SK-N-SH (cell line): ENCODE data around the gene NOP9. TPM values are rescaled to one million over a fixed set of nuclear protein-coding genes. Genes with fewer than 3 reads are reported as not detected.

Experiments
- CTCF ChIA-PET: fragments of 300-600, 350-600 bp; formaldehyde crosslinking; extraction: SDS; loops from one replicate; lab custom pipeline; 2021; lab: Yijun Ruan, JAX
- POLR2A ChIA-PET: fragments of 350-600 bp; sonication (Branson Sonifier 250); formaldehyde crosslinking; extraction: SDS; loops from one replicate; lab custom pipeline; 2020; ENCODE audit warnings: antibody characterized with exemption, inconsistent platforms; lab: Yijun Ruan, JAX
- DNase-seq: peaks from one replicate; pipeline ENCODE4 v3.0.0; 2012
- H2AFZ ChIP-seq: fragments of 200-600 bp; sonication (generic); 2 replicates; pipeline ENCODE4 v1.8.1; 2016; ENCODE audit warnings: antibody characterized with exemption, mild to moderate bottlenecking, low read depth
- H3F3A ChIP-seq: fragments of 200-600 bp; sonication (generic); replicated peaks from 2 replicates; pipeline ENCODE3; 2016; ENCODE audit warnings: antibody characterized with exemption, mild to moderate bottlenecking; ENCODE audit not compliant: insufficient read depth
- H3K27ac ChIP-seq, 2 experiments: fragments of 200-500 bp in 1 of 2; fragments of 200-600 bp in 1 of 2; sonication (Bioruptor generic) in 1 of 2; sonication (generic), shearing (Covaris generic) in 1 of 2; 2 replicates each; pipeline versions ENCODE4 v1.5.1 to v1.6.1; 2014 to 2016; ENCODE audit warnings: low read depth in 2 of 2, inconsistent platforms in 1 of 2, low read length in 1 of 2, mild to moderate bottlenecking in 1 of 2, mixed read lengths in 1 of 2
- H3K27me3 ChIP-seq: fragments of 200-600 bp; sonication (generic), shearing (Covaris generic); 2 replicates; pipeline ENCODE4 v1.6.1; 2016; ENCODE audit warnings: mixed run types; ENCODE audit not compliant: insufficient read depth
- H3K36me3 ChIP-seq, 2 experiments: fragments of 200-500 bp in 1 of 2; fragments of 200-600 bp in 1 of 2; sonication (Bioruptor generic) in 1 of 2; sonication (generic) in 1 of 2; replicated peaks in 1 of 2; 2 replicates each; pipeline versions ENCODE3 to v1.5.1; 2014 to 2016; ENCODE audit warnings: low read length in 1 of 2, mild to moderate bottlenecking in 1 of 2; ENCODE audit not compliant: insufficient read depth in 2 of 2, control insufficient read depth in 1 of 2
- H3K4me1 ChIP-seq, 2 experiments: fragments of 200-500 bp in 1 of 2; fragments of 200-600 bp in 1 of 2; sonication (Bioruptor generic) in 1 of 2; sonication (generic), shearing (Covaris generic) in 1 of 2; 2 replicates each; pipeline versions ENCODE4 v1.5.1 to v1.6.1; 2014 to 2016; ENCODE audit warnings: low read depth in 1 of 2, low read length in 1 of 2, mixed run types in 1 of 2; ENCODE audit not compliant: insufficient read depth in 2 of 2, control insufficient read depth in 1 of 2
- H3K4me2 ChIP-seq: fragments of 200-600 bp; sonication (generic), shearing (Covaris generic); 2 replicates; pipeline ENCODE4 v1.6.1; 2017; ENCODE audit warnings: mixed run types
- H3K4me3 ChIP-seq, 2 experiments: fragments of 200-500 bp in 1 of 2; fragments of 200-600 bp in 1 of 2; sonication (Bioruptor generic) in 1 of 2; sonication (generic), shearing (Covaris generic) in 1 of 2; 2 replicates each; pipeline versions ENCODE4 v1.5.1 to v1.8.1; 2014 to 2016; ENCODE audit warnings: low read depth in 2 of 2, inconsistent platforms in 1 of 2, low read length in 1 of 2, mild to moderate bottlenecking in 1 of 2, mixed read lengths in 1 of 2, moderate library complexity in 1 of 2
- H3K79me2 ChIP-seq: fragments of 200-600 bp; sonication (generic); 2 replicates; pipeline ENCODE4 v1.8.1; 2017; ENCODE audit warnings: mild to moderate bottlenecking; ENCODE audit not compliant: insufficient read depth
- H3K9ac ChIP-seq: fragments of 200-600 bp; sonication (generic); 2 replicates; pipeline ENCODE4 v1.6.1; 2017; ENCODE audit warnings: mixed run types
- H3K9me2 ChIP-seq: fragments of 200-600 bp; sonication (generic); 2 replicates; pipeline ENCODE4 v1.6.1; 2017; ENCODE audit warnings: mixed run types
- H3K9me3 ChIP-seq: fragments of 200-600 bp; sonication (generic); 2 replicates; pipeline ENCODE4 v1.6.1; 2017; ENCODE audit warnings: mixed run types, mild to moderate bottlenecking, moderate library complexity
- H4K20me1 ChIP-seq: fragments of 200-600 bp; sonication (generic); 2 replicates; pipeline ENCODE4 v1.6.1; 2017; ENCODE audit warnings: mild to moderate bottlenecking, mixed run types; ENCODE audit not compliant: insufficient read depth
- ELF1 ChIP-seq: IDR thresholded peaks from 2 replicates; pipeline ENCODE4 v1.4.0; 2012
- EP300 ChIP-seq, 2 experiments: IDR thresholded peaks; 2 replicates each; pipeline versions ENCODE4 v1.4.0 to v1.6.1; 2012; ENCODE audit warnings: borderline replicate concordance in 1 of 2, low read depth in 1 of 2, low read length in 1 of 2
- FOXM1 ChIP-seq: IDR thresholded peaks from 2 replicates; pipeline ENCODE4 v1.4.0; 2012; ENCODE audit warnings: low read depth, mild to moderate bottlenecking
- GATA2 ChIP-seq: sonication (generic); formaldehyde crosslinking; IDR thresholded peaks from 2 replicates; pipeline ENCODE4 v1.5.0; 2020; ENCODE audit warnings: mild to moderate bottlenecking, missing genetic modification reagents
- JUND ChIP-seq: IDR thresholded peaks from 2 replicates; pipeline ENCODE4 v1.4.0; 2012
- MEF2A ChIP-seq: IDR thresholded peaks from 2 replicates; pipeline ENCODE4 v1.4.0; 2012; ENCODE audit warnings: low read depth, borderline replicate concordance
- MXI1 ChIP-seq: IDR thresholded peaks from 2 replicates; pipeline ENCODE4 v1.6.1; 2012; ENCODE audit warnings: mild to moderate bottlenecking, low read depth, low read length, improper control_type of control experiment
- NFIC ChIP-seq: IDR thresholded peaks from 2 replicates; pipeline ENCODE4 v1.4.0; 2012; ENCODE audit warnings: borderline replicate concordance
- RAD21 ChIP-seq: IDR thresholded peaks from 2 replicates; pipeline ENCODE4 v1.6.1; 2012; ENCODE audit warnings: mild to moderate bottlenecking, low read length
- RCOR1 ChIP-seq: fragments of 150-350 bp; IDR thresholded peaks from 2 replicates; pipeline ENCODE4 v1.6.1; 2017; ENCODE audit warnings: antibody characterized with exemption, low read length
- RFX5 ChIP-seq: IDR thresholded peaks from 2 replicates; pipeline ENCODE4 v1.6.1; 2012; ENCODE audit warnings: mild to moderate bottlenecking, improper control_type of control experiment, low read length
- RXRA ChIP-seq: IDR thresholded peaks from 2 replicates; pipeline ENCODE4 v1.4.0; 2012; ENCODE audit warnings: low read depth, mild to moderate bottlenecking, borderline replicate concordance
- YY1 ChIP-seq: IDR thresholded peaks from 2 replicates; pipeline ENCODE4 v1.4.0; 2012; ENCODE audit warnings: low read depth, mild to moderate bottlenecking
- WGBS: methylation state at CpG from one replicate; pipeline ENCODE4 v1.1.6; 2017; ENCODE audit warnings: low lambda C conversion rate; 5-methylcytosine and 5-hydroxymethylcytosine counted together
- polyA plus RNA-seq, 3 experiments: library from polyadenylated mRNA; depleted of rRNA; stranded (reverse); fragments of >200 nt; gene quantifications; 2 replicates each; pipeline ENCODE4 v1.2.3, GENCODE V29; 2012
- TF ChIP-seq, protein P1 (sequence below): fragments of 200-600 bp; sonication (generic); IDR thresholded peaks from 2 replicates; pipeline ENCODE4 v1.6.1; 2017; ENCODE audit warnings: antibody characterized with exemption, mild to moderate bottlenecking, moderate library complexity
- TF ChIP-seq, protein P2 (sequence below): IDR thresholded peaks from 2 replicates; pipeline ENCODE4 v1.4.0; 2012; ENCODE audit warnings: low read depth
- TF ChIP-seq, protein P3 (sequence below): IDR thresholded peaks from 2 replicates; pipeline ENCODE4 v1.4.0; 2012; ENCODE audit warnings: low read depth, borderline replicate concordance
- TF ChIP-seq, protein P4 (sequence below): IDR thresholded peaks from 2 replicates; pipeline ENCODE4 v1.4.0; 2012; ENCODE audit warnings: low read depth, borderline replicate concordance

The NOP9 gene
- polyA plus RNA-seq, 1 of the 3 experiments (the other 2 are of a cell fraction), result 11.9 TPM

DNA sequence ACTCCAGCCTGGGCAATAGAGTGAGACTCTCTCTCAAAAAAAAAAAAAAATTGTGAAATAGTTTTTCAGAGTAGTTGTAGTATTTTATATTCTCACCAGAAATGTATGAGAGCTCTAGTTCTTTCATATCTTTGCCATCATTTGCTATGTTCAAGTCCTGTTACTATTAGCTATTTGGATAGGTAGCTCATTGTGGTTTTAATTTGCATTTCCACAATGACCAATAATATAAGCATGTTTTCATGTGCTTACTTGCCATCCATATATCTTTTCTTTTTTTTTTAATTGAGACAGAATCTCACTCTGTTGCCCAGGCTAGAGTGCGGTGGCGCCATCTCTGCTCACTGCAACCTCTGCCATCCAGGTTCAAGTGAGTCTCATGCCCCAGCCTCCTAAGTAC lies 48.5 kb downstream of the NOP9 start:
- POLR2A ChIA-PET, result interaction anchor here (0.6 kb wide), 1 partner anchor 10 kb away, joined by 4 read pairs; no protein-coding TSS in a partner anchor
- Histone ChIP-seq H3K79me2 (no peaks in the 10 kb centered on the region), H3K4me2 (no peak overlapping the region), H4K20me1 (no peaks in the 10 kb centered on the region)
- 50% methylated on average over 2 of the region's 2 CpGs for WGBS
- TF ChIP-seq RCOR1 (no peak), YY1 (no peak), FOXM1 (no peak), EP300 (IDR thresholded peaks at IDR 0.05; ENCODE audit: borderline replicate concordance in 1 of 2, low read depth in 1 of 2, low read length in 1 of 2) (no peak), RAD21 (no peak), JUND (no peak), GATA2 (CRISPR knock-in tag) (no peak), RXRA (no peak), ELF1 (no peak), MXI1 (no peak), MEF2A (no peak), NFIC (no peak), RFX5 (no peak)
- TF ChIP-seq, protein P1, sequence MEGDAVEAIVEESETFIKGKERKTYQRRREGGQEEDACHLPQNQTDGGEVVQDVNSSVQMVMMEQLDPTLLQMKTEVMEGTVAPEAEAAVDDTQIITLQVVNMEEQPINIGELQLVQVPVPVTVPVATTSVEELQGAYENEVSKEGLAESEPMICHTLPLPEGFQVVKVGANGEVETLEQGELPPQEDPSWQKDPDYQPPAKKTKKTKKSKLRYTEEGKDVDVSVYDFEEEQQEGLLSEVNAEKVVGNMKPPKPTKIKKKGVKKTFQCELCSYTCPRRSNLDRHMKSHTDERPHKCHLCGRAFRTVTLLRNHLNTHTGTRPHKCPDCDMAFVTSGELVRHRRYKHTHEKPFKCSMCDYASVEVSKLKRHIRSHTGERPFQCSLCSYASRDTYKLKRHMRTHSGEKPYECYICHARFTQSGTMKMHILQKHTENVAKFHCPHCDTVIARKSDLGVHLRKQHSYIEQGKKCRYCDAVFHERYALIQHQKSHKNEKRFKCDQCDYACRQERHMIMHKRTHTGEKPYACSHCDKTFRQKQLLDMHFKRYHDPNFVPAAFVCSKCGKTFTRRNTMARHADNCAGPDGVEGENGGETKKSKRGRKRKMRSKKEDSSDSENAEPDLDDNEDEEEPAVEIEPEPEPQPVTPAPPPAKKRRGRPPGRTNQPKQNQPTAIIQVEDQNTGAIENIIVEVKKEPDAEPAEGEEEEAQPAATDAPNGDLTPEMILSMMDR, result no peak
- TF ChIP-seq, protein P2, sequence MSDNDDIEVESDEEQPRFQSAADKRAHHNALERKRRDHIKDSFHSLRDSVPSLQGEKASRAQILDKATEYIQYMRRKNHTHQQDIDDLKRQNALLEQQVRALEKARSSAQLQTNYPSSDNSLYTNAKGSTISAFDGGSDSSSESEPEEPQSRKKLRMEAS, result no peak
- TF ChIP-seq, protein P3, sequence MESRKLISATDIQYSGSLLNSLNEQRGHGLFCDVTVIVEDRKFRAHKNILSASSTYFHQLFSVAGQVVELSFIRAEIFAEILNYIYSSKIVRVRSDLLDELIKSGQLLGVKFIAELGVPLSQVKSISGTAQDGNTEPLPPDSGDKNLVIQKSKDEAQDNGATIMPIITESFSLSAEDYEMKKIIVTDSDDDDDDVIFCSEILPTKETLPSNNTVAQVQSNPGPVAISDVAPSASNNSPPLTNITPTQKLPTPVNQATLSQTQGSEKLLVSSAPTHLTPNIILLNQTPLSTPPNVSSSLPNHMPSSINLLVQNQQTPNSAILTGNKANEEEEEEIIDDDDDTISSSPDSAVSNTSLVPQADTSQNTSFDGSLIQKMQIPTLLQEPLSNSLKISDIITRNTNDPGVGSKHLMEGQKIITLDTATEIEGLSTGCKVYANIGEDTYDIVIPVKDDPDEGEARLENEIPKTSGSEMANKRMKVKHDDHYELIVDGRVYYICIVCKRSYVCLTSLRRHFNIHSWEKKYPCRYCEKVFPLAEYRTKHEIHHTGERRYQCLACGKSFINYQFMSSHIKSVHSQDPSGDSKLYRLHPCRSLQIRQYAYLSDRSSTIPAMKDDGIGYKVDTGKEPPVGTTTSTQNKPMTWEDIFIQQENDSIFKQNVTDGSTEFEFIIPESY, result no peak
- TF ChIP-seq, protein P4, sequence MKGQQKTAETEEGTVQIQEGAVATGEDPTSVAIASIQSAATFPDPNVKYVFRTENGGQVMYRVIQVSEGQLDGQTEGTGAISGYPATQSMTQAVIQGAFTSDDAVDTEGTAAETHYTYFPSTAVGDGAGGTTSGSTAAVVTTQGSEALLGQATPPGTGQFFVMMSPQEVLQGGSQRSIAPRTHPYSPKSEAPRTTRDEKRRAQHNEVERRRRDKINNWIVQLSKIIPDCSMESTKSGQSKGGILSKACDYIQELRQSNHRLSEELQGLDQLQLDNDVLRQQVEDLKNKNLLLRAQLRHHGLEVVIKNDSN, result no peak
- TF ChIP-seq, all 33 proteins: peak for 0
- H2AFZ ChIP-seq, result no peak overlapping the region
- DNase-seq, result no peak
- no peaks in the 10 kb centered on the region for H3F3A ChIP-seq
- no peaks in the 10 kb centered on the region for H3K36me3 ChIP-seq
- H3K27ac ChIP-seq, result no peak overlapping the region
- no peak overlapping the region for H3K9ac ChIP-seq
- peaks cover 82% of the 10 kb centered on the region for H3K27me3 ChIP-seq
- H3K9me2 ChIP-seq, result no peaks in the 10 kb centered on the region
- H3K4me3 ChIP-seq, result no peak overlapping the region
- no peaks in the 10 kb centered on the region; a peak in 1 of 4 replicates for H3K4me1 ChIP-seq
- CTCF ChIA-PET, result interaction anchor here (0.7 to 5.6 kb wide), 6 partner anchors 14 to 88 kb away, joined by 3 to 98 read pairs (median 26); partner anchors contain the start of gene ADCY4
- H3K9me3 ChIP-seq, result no peaks in the 10 kb centered on the region
